Stimulated activated naive B cell treated with anti-CD40 and anti-IgM and Interleukin-4, amounts not matched to agents 10 μg/mL and 1 μg/mL and 100 μg/mL, for 72 hours (primary cell): Measurements from ENCODE around the gene FCN1.

Source experiments
- ATAC-seq, 2 donors: fragments of 150-1000 bp; cut with Tn5 transposase; replicated peaks; 2 replicates each; pipeline ENCODE4 v1.10.0; 2021; ENCODE audit warnings: moderate library complexity in 1 of 2
- DNase-seq: peaks from one replicate; pipeline ENCODE4 v3.0.0; 2021
- H3K27ac Mint-ChIP-seq: one replicate; pipeline ENCODE4 v1.8.0; 2022; ENCODE audit warnings: mild to moderate bottlenecking, mixed read lengths
- H3K27me3 Mint-ChIP-seq, 2 donors: one replicate each; pipeline ENCODE4 v1.8.0; 2022; ENCODE audit warnings: mixed read lengths in 2 of 2
- H3K36me3 Mint-ChIP-seq, 2 donors: one replicate each; pipeline ENCODE4 v1.8.0; 2022; ENCODE audit warnings: mixed read lengths in 2 of 2, mild to moderate bottlenecking in 1 of 2
- H3K4me1 Mint-ChIP-seq, 2 donors: one replicate each; pipeline ENCODE4 v1.8.0; 2022; ENCODE audit warnings: mixed read lengths in 2 of 2, mild to moderate bottlenecking in 1 of 2
- H3K4me3 Mint-ChIP-seq, 2 donors: one replicate each; pipeline ENCODE4 v1.8.0; 2022; ENCODE audit warnings: mild to moderate bottlenecking in 2 of 2, mixed read lengths in 2 of 2, moderate library complexity in 1 of 2
- H3K9me3 Mint-ChIP-seq, 2 donors: one replicate each; pipeline ENCODE4 v1.8.0; 2022; ENCODE audit warnings: mixed read lengths in 2 of 2, mild to moderate bottlenecking in 1 of 2

The FCN1 gene

GRCh38 chr9:134917431-134918373 lies at the start of gene FCN1:
TSS of gene FCN1 (minus strand) at chr9:134917912. CDS start at chr9:134917871, 41 bp downstream.
- Mint-ChIP-seq H3K27me3 (peaks cover 16 to 41% of the 10 kb centered on the region in 2 donors), H3K4me1 (peaks cover 2 to 6% of the 10 kb centered on the region in 2 donors), H3K9me3 (peaks cover 5 to 7% of the 10 kb centered on the region in 2 donors), H3K4me3 (no peak within 1 kb of the TSS), H3K36me3 (peaks cover 5 to 12% of the 10 kb centered on the region in 2 donors), H3K27ac (no peak within 1 kb of the TSS)
- no peak for DNase-seq
- ATAC-seq = no peak

GRCh38 chr9:134966697-134967546 lies 49.2 kb upstream of the FCN1 start:
- Mint-ChIP-seq H3K27ac (no peak overlapping the region), H3K36me3 (no peaks in the 10 kb centered on the region), H3K4me1 (no peaks in the 10 kb centered on the region), H3K27me3 (peaks cover 26 to 49% of the 10 kb centered on the region in 2 donors), H3K4me3 (no peak overlapping the region), H3K9me3 (no peaks in the 10 kb centered on the region)
- DNase-seq (no peak), ATAC-seq (no peak)

GRCh38 chr9:134966270-134966669 lies 48.6 kb upstream of the FCN1 start:
- Mint-ChIP-seq H3K27me3 (peaks cover 23 to 42% of the 10 kb centered on the region in 2 donors), H3K4me1 (no peaks in the 10 kb centered on the region), H3K4me3 (no peak overlapping the region), H3K27ac (no peak overlapping the region), H3K9me3 (no peaks in the 10 kb centered on the region), H3K36me3 (no peaks in the 10 kb centered on the region)
- DNase-seq (no peak), ATAC-seq (no peak)

- Mint-ChIP-seq H3K27ac (no peak overlapping the region), H3K4me1 (no peaks in the 10 kb centered on the region), H3K27me3 (peaks cover 23 to 38% of the 10 kb centered on the region in 2 donors), H3K4me3 (no peak overlapping the region), H3K9me3 (no peaks in the 10 kb centered on the region), H3K36me3 (no peaks in the 10 kb centered on the region)
- no peak for DNase-seq
- ATAC-seq = no peak
Measured at GRCh38 chr9:134965851-134966250, 48.1 kb upstream of the FCN1 start.

GRCh38 chr9:134965411-134965810 lies 47.7 kb upstream of the FCN1 start:
- H3K27me3 Mint-ChIP-seq = peaks cover 23 to 34% of the 10 kb centered on the region in 2 donors
- H3K9me3 Mint-ChIP-seq = no peaks in the 10 kb centered on the region
- ATAC-seq = no peak
- DNase-seq = no peak
- no peaks in the 10 kb centered on the region for H3K4me1 Mint-ChIP-seq
- no peak overlapping the region for H3K27ac Mint-ChIP-seq
- no peaks in the 10 kb centered on the region for H3K36me3 Mint-ChIP-seq
- no peak overlapping the region for H3K4me3 Mint-ChIP-seq

DNA sequence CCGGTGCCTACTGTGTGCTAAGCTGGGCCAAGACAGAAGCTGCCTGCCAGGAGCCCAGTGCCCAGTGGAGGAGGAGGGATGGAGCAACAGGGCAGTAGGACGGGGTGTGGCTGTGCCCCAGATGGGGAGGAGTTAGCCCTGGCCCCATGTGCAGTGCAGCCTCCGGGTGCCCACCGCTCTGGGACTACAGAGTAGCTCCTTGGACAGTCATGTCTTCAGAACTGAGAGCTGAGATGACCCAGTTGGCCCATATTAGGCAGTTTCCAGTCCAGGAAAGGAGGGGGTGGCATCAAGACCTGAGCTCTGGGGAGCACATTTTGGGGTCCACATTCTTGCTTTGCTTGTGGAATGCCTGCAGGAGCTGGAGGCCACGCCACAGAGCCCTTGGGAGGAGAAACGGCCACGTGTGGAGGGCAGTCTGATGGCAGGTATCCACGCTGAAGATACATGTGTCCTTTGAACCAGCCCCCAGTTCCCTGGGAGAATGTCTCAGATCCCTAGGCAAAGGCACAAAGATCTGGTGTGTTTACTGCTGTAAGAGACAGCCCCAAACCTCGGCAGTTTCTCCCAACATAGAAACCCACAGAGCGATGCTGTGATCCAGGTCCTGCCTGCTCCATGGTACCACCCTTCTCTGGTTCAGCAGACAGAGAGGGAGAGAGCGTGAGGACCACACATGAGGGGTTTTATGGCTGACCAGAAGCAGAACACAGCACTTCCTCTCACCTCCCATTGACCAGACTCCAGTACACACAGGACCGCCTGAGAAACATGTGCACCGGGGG lies 46.8 kb upstream of the FCN1 start:
- no peaks in the 10 kb centered on the region for H3K9me3 Mint-ChIP-seq
- H3K4me1 Mint-ChIP-seq = no peaks in the 10 kb centered on the region
- peaks cover 14 to 25% of the 10 kb centered on the region in 2 donors for H3K27me3 Mint-ChIP-seq
- H3K4me3 Mint-ChIP-seq = no peak overlapping the region
- ATAC-seq (no peak), DNase-seq (no peak)
- no peak overlapping the region for H3K27ac Mint-ChIP-seq
- H3K36me3 Mint-ChIP-seq = no peaks in the 10 kb centered on the region

GRCh38 chr9:134963546-134963945 lies 45.8 kb upstream of the FCN1 start:
- ATAC-seq (no peak), DNase-seq (no peak)
- no peak overlapping the region for H3K27ac Mint-ChIP-seq
- H3K36me3 Mint-ChIP-seq = no peaks in the 10 kb centered on the region
- peaks cover 0 to 1% of the 10 kb centered on the region in 2 donors for H3K9me3 Mint-ChIP-seq
- no peak overlapping the region for H3K4me3 Mint-ChIP-seq
- peaks cover 11 to 19% of the 10 kb centered on the region in 2 donors for H3K27me3 Mint-ChIP-seq
- no peaks in the 10 kb centered on the region for H3K4me1 Mint-ChIP-seq

DNA sequence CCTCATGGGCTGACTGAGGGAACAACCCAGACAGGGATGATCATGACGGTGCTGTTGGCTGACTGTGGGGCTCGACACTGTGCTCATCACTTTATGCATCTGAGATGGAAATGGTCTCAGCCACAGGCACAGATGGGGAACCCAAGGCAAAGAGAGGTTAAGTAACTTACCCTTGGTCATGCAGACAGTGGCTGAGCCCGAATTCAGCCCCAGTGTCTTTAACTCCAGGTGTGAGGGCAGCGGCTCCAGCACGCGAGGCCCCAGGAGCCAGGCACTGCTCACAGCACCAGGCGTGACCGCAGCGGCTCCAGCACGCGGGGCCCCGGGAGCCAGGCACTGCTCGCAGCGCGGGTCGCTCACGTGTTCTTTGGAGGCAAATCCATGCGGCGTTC lies 45.3 kb upstream of the FCN1 start:
- H3K9me3 Mint-ChIP-seq = peaks cover 0 to 1% of the 10 kb centered on the region in 2 donors
- no peak for DNase-seq
- no peak for ATAC-seq
- no peak overlapping the region for H3K4me3 Mint-ChIP-seq
- H3K4me1 Mint-ChIP-seq = no peaks in the 10 kb centered on the region
- no peaks in the 10 kb centered on the region for H3K36me3 Mint-ChIP-seq
- no peak overlapping the region for H3K27ac Mint-ChIP-seq
- H3K27me3 Mint-ChIP-seq = peaks cover 11 to 14% of the 10 kb centered on the region in 2 donors

DNA sequence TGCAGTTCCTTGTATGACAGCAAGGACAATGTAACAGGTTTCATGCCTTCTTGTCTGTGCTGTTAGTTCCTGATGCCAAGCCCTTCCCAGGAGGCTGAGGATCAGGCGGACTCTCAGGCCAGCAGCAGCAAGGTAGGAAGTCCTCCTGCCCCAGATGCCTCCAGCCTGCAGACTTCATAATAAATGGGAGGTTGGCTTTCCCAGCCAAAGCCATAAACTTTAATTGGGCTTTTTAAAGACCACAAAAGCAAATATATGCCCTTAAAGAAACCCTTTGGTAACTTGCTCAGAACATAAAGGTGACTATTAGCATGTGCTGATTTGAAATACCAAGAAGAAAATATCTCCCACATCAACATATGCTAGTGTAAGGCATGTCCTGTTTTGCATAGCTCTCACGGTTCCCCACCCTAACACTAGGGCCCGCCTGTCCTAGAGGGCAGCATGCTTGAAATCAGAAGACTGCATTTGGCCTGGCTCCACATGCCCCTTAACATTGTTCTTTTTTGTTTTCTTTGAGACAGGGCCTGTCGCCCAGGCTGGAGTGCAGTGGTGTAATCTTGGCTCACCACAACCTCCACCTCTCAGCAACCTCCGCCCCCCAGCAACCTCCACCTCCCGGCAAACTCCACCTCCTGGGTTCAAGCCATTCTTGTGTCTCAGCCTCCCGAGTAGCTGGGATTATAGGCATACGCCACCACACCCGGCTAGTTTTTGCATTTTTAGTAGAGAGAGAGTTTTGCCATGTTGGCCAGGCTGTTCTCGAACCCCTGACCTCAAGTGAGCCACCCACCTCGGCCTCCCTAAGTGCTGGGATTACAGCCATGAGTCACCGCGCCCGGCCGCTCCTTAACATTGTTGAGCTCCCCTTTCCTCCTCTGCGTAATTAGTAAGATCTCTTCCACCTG lies 44.6 kb upstream of the FCN1 start:
- no peak for ATAC-seq
- no peak for DNase-seq
- Mint-ChIP-seq H3K27ac (no peak overlapping the region), H3K4me3 (no peak overlapping the region), H3K27me3 (peaks cover 7 to 11% of the 10 kb centered on the region in 2 donors), H3K9me3 (peaks cover 0 to 1% of the 10 kb centered on the region in 2 donors), H3K36me3 (no peaks in the 10 kb centered on the region), H3K4me1 (no peaks in the 10 kb centered on the region)

DNA sequence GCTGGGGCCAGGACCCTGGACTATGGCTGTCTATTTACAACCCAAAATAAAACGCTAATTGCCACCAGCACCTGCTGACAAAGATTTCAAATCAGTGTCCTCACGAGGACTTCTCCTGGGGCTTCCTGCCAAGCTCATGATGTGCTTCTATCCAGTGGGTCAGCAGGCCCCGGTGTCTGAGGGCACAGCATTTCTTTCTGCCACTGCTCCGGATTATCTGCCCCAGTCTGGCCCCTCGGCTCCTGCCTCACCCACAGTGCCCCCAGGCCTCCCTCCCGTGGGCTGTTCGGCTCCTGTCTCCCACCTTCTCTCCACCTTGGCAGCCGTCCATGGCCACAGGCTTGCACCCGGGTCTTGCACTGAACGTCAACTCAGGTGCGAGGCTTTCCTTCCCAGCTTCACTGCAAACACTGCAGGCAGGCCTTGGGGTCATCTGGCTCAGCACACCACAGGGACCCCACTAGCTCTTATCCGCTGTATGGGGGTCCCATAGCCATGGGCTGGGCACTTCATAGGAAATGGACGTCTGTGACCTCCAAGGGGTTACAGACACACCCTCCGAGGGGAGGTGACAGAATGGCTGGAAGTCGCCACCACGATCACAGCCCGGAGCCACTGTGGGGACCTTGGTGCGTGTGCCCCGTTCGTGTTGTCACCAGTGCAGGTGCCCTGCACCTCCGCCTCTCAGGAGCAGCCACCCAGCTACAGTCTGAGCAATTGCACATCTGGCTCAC lies 43.8 kb upstream of the FCN1 start:
- H3K9me3 Mint-ChIP-seq = peaks cover 0 to 1% of the 10 kb centered on the region in 2 donors
- peaks cover 0 to 11% of the 10 kb centered on the region in 2 donors for H3K27me3 Mint-ChIP-seq

GRCh38 chr9:134960701-134961181 lies 43.0 kb upstream of the FCN1 start:
- DNase-seq (no peak), ATAC-seq (no peak)
- H3K4me1 Mint-ChIP-seq = no peaks in the 10 kb centered on the region
- no peak overlapping the region for H3K4me3 Mint-ChIP-seq
- no peak overlapping the region for H3K27ac Mint-ChIP-seq
- peaks cover 0 to 1% of the 10 kb centered on the region in 2 donors for H3K9me3 Mint-ChIP-seq
- H3K36me3 Mint-ChIP-seq = no peaks in the 10 kb centered on the region
- peaks cover 0 to 11% of the 10 kb centered on the region in 2 donors for H3K27me3 Mint-ChIP-seq

More for the DNA sequence above, 43.8 kb upstream of the FCN1 start:
- H3K27ac Mint-ChIP-seq = no peak overlapping the region
- no peak overlapping the region for H3K4me3 Mint-ChIP-seq
- ATAC-seq = no peak
- H3K4me1 Mint-ChIP-seq = no peaks in the 10 kb centered on the region
- H3K36me3 Mint-ChIP-seq = no peaks in the 10 kb centered on the region
- no peak for DNase-seq

DNA sequence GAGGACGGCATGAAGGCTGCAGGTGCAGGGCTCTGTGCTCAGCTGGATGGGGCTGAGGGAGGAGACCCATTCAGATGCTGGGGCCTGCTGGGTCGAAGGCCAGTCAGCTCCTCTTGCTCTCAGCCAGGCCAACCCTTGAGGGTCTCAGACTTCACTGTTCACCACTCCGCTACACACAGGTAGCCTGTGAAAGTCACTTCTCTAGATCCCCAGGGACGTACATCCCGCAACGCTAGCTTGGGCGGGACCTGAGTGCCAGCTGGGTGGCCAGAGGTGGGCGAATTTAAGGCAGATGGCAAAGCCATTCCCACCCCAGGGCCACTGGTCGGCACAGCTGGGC lies 42.2 kb upstream of the FCN1 start:
- Mint-ChIP-seq H3K27ac (no peak overlapping the region), H3K9me3 (peaks cover 0 to 1% of the 10 kb centered on the region in 2 donors), H3K27me3 (peaks cover 0 to 11% of the 10 kb centered on the region in 2 donors), H3K36me3 (no peaks in the 10 kb centered on the region), H3K4me3 (no peak overlapping the region), H3K4me1 (no peaks in the 10 kb centered on the region)
- ATAC-seq = no peak
- DNase-seq = no peak
